Activated gamma-delta T cell treated with Interleukin-2 at 50 U/mL for 16 hours (primary cell): ENCODE data around the gene WDR75.
"Not testable (repeated sequence)": the region's sequence is repeated elsewhere in the genome, so short reads cannot be mapped to it uniquely, and the experiment has no call there.

Source experiments
- DNase-seq: peaks from one replicate; pipeline ENCODE4 v3.0.0-alpha.2; 2020

Gene WDR75

DNA sequence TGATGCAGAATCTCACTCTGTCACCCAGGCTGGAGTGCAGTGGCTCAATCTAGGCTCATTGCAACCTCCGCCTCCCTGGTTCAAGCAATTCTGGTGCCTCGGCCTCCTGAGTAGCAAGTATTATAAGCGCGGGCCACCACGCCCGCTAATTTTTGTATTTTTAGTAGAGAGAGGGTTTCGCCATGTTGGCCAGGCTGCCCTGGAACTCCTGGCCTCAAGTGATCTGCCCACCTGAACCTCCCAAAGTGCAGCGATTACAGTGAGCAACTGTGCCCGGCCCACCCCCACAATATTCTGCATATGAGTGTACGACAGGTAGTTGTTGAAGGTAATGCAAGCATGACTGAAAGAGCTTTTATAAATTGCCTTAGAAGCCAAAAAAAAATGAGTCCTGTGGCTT lies 1.2 kb downstream of the WDR75 start:
- DNase-seq, result no peak

DNA sequence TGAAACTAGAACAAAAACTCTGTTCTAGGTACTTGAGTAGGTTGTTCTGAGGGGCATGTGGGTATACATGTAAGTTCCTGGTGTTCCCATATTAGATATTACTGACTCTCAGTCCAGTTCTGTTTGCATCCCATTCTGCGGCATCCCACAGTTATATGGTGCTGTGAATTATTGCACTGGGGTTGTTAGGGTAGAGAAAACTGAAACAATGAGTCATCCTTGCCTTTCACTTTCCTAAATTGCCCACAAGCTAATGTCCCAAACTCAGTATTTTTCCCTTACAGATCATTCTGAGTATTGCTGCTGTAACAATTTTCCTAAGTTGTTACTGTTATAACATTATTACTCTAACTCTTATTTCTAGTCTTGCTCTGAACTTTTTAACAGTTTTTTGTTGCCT lies 3.0 kb downstream of the WDR75 start:
- DNase-seq, result no peak

DNA sequence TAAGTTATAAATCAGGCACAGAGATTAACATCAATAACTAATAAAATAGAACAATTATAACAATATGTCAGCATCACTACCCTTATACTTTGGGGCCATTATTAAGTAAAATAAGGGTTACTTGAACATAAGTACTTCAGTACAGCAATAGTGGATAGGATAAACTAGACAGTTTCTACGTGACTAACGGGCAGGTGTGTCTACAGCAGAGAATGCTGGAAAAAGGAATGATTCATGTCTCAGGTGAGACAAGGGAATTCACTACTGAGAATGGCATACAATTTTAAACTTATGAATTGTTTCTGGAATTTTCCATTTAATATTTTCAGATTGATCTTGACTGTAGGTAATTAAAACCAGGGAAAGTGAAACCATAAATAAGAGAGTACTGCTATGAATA lies 5.5 kb downstream of the WDR75 start:
- no peak for DNase-seq

DNA sequence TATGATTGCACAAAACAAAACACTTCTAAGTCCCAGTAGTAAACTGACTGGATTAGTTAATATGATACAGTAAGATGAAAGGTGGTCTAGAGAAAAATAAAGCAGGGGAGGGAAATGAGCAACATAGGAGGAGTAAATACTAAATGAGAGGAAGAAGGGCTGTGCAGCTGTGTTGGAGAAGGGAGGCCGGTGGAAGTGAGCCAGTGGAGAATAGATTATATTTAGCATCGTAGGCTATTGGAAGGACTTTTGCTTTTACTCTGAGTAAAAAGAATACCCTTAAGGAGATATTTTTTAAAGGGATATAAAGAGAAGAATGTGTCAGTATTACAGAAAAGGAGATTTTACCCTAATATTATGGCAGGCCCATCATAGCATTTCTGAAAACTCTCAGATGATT lies 12.7 kb downstream of the WDR75 start:
- DNase-seq, result no peak

DNA sequence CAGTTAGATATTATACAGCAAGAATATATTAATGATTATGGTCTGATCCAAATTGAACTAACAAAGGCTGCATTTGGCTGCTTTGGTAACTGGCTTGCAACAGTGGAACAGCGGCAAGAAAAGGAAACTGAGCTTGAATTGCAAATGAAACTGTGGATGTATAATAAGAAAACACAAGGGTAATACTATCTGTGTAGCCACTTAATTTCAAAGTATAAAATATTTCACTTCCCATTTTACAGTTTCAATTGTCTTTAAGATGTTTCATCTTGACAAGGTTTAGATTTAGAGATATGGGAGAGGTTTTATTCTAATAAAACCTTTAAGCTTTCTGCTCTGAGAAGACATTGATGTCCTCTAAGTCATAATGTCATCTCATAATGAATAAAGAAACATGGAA lies 23.8 kb downstream of the WDR75 start:
- no peak for DNase-seq

DNA sequence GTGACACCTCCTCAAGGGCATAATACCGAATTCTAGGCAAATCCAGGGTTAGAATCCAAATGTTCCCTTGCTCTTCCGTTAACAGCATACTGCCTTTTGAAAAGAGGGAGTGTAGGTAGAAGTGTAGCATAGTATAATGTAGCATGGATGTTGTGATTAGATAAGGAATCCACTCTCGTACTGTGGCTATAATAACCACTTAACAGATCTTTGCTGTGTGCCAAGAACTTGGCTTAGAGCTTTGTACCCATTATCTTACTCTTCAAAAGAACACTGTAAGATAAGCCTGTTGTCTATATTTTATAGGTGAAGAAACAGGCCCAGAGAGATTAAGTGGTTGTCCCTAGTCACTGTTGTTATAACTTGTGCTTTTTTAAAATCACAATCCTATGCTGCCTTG lies 24.2 kb downstream of the WDR75 start:
- DNase-seq, result no peak

DNA sequence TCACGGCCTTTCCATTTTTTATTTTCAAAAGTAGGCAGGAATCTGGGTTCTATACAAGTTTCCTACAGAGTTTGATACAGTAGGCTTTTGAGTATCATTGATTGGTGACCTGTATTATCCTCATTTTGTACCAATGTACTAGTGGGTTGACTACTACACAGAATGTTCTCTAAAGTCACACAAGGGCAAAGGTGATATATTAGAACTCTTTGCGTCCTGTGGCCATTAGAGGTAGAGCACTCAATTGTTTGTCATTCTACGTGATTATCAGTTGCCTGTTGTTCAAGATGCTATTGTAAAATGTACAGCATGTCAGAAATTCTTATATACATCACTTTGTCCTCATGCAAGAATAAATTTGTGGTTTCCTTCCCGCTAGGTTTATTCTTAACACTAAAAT lies 24.8 kb downstream of the WDR75 start:
- DNase-seq, result no peak

DNA sequence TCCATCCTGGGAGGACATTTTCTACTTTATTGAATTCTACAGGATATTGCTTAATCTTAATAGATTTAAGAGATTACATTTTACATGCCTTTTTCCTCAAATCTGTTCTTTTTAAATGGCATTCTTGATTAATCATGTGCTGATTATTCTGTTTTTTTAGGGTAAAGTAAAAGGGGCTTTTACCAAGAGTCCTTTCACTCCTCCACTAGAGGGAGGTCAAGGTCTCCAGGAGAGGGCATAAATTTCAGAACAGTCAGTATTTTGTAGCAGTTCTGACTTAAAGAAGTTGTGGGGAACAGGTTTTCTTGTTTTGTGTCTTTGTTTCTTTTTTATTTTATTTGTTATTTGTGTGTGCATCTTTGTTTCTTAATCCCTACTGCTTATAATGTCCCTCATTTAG lies 25.4 kb downstream of the WDR75 start:
- DNase-seq, result no peak

DNA sequence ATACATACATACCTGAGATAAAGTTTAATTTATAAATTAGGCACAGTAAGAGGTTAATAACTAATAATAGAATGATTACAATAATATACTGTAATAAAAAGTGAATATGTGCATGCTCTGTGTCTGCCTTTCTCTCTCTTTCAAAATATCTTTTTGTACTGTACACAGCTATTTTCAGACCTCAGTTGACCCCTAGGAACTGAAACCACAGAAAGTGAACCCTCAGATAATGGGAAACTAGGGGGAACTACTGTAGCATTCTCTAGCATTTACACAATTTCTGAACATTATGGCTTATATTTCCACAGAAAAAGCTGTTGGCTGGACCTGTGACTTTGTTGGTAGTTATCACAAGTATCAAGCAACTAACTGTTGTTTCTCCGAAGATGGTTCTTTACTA lies 25.9 kb downstream of the WDR75 start:
- DNase-seq, result no peak

DNA sequence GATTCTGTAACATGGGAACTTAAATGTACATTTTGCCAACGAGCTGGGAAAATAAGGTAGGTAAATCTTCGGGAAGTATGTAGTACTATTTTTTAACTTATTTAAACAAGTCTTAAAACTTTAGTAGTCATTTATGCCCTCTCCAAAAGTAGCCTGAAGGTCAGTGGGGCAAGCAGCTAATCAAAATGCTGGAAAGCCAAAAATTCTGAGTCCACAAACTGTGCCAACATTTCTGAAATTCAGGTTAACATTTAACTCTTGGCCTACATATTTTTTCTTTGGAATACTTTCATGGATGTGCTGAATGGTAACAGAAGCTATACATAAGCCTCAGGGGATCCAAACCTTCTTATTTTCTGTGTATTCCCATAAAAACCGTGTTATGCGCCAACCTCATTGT lies 26.3 kb downstream of the WDR75 start:
- no peak for DNase-seq

DNA sequence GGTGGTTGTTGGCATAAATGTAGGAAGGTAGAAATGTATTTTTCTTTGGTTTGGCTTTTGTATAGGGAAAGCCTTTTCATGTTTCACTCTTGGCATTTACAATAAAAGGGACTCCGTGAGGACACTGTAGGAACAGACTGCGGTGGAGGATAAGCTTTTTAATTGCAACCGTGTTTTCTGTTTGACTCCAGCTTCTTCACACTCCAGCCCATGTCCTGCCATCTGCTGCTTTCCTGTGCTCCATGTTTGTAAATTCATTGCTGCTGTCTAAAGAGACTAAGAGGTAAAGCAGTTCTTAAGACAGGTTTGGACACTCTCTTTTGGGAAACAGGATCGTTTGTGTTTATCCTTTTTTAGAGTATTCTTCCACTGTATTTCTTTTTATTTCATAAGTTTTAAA lies 33.3 kb downstream of the WDR75 start:
- no peak for DNase-seq

DNA sequence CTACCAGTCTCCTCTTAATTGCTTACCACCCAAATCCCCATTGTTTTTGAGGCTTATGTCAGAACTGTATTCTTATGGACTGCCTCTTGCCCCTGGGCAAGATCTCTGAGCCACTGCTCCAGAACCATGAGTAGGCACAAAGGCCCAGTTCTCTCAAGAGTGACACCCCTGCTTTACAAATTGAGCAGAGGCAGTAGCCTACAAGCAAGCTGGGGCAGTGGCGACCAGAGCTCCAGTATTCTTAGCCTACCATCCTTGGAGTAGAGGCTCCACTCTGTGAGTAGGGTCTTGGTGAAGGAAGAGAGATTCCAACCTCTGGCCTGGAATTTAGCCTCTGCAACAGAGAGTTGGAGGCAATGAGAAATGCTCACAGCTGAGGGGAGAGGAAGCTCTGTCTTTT lies 36.5 kb downstream of the WDR75 start:
- no peak for DNase-seq

DNA sequence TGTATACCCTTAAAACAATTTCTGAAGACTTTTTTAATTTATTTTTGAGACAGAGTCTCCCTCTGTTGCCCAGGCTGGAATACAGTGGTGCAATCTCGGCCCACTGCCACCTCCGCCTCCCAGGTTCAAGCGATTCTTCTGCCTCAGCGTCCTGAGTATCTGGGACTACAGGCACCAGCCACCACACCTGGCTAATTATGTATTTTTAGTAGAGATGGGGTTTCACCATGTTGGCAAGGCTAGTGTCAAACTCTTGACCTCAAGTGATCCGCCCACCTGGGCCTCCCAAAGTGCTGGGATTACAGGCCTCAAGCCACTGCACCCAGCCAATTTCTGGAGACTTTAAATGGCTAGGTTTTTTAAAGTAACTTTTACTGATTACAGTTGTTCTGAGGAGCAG lies 37.0 kb downstream of the WDR75 start:
- DNase-seq, result not testable (repeated sequence)

DNA sequence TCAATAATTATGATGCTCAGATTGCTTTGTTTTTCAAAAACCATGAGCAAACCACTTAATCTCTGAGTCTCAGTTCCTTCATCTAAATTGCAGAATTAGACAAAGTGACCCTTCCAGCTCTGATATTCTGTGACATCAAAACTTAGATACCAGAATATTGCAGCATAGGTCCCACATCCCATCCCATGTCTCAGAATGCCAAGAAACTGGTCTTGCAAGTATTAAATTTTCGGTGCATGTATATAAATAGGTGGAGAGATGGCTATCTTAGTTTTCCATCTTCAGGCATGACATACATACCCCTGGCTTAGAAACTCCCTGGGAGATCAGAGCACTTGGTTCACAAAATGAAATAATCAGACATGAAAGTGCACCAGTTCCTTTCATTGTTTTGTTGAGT lies 39.8 kb downstream of the WDR75 start:
- DNase-seq, result no peak

DNA sequence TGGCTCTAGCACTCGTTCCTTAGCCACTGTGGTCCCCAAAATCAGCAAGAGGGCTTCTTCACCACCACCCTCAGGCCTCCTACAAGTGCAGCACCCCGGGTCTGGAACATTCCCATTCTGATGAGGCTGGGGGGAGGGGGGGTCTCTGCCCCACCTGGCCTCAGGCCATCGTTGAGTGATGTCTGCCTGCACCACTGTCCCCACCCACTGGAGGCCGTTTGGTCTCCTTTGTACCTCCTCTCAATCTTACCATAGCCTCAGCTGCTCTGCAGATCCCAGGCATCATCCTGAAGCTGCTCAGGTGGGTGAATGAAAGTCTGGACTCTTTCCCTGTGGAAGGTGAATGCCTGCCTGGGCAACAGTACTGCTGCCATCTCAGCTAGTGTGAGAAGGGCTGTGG lies 42.3 kb downstream of the WDR75 start:
- no peak for DNase-seq

DNA sequence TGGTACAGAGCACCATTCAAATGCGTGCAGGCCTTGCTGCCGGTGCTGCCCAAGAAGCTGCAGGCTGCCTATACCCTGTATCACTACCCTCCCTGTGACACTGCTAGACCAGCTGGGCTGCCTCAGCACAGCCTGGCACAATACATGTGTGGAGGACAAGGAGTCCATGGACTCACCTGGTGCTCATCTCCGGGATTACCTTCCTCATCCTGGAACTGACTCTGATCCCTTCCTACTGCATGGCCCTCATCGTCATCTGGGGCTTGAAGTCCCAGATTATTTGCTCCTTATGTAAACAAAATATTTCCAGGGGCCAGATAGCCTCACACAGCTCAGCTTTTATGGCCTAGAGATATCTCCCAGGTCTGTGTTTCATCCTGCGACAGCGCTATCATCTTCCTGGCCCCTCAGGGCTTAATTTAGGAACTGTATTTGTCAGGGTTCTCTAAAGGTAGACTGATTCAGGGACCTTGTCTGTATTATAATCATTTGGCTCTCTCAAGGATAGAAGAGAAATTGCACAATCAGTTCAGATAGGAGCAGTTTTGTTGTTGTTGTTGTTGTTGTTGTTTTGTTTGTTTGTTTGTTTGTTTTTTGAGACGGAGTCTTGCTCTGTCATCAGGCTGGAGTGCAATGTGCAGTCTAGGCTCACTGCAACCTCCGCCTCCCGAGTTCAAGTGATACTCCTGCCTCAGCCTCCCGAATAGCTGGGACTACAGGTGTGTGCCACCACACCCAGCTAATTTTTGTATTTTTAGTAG lies 42.9 kb downstream of the WDR75 start:
- DNase-seq, result no peak

DNA sequence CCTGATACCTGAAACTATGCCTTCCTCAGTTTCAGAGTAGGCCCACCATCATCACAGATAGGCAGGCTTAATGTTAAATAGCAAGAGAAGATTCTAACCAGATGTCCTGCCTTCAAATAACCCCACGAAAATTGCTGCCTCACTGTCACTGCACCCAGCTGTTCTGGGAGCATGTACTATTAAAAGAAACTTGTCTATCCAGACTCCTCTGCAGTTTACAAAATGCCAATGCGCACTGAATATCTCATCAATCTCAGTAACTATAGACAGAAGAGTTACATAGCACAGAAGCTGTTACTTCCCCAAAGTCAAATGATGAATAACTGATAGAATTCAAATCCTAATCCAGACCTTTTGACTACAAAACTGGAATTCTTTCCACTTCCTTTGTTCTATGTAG lies 43.9 kb downstream of the WDR75 start:
- no peak for DNase-seq

DNA sequence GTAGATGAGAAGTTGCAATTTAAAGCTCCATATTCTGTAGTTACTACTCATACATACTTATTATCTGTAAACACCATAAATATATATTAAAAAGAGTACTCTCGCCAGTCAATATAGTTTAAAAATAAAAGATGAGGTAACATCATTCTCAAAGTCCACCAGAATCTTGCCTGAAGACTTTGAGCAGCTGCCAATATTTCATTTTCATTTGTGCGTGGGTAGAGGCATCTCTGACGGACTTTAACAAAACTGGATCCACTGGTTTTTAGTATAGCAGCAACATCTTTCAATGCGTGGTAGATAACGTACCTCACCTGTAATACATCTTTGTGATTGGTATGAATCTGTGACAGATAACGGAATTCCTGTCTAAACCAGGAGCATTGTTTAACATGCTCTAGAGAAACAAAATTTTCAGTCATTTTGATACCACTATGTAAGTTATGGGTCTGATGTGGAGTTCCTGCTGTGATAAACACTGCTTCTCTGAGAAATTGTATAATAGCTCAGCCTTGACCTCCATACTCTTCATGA lies 45.0 kb downstream of the WDR75 start:
- no peak for DNase-seq

DNA sequence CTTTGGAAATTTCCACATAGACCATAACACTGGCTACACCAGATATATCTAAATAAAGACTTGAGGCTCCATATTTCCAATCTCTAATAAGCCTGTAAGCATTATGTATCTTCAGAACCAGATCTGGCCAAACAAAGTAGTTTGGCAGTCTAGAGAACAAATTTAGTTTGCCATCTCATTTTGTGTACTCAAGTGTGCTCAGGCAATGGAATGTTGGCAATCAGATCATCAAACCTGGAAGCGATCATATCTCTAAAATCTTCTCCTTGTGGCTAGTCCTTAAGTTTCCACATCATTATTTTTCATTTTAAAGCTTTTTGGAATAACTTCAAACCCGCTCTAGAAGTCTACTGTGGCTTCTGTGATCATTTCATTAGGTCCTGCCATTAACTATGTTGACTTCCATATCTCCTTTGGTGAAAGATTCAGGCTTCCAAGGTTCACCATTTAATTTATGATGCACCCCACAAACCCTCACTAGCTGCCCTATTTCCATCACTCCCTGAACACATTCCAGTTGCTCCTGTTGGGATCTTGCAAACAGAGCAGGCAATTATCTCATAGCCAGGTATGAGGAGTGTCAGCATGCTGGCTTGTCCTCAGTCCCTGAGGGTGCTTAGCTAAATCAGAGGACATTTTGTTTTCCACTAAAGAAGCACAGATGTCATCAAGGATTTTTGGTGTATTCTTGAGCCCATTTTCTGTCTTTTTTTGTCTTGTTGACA lies 46.2 kb downstream of the WDR75 start:
- no peak for DNase-seq

DNA sequence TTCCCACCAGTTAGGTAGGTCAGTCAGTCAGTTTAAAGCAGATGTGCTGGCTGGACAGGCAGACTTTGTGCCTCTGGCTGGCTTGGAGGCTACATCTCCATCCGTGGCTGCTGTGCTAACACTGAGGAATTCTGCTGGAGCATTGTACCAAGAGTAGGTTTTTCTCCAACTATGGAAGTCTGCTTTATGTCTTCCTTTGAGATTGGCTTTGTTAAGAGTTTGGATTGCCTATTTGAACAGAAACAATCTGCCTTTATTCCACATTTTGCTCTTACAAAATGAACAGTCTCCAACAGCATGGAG lies 46.7 kb downstream of the WDR75 start:
- DNase-seq, result no peak

DNA sequence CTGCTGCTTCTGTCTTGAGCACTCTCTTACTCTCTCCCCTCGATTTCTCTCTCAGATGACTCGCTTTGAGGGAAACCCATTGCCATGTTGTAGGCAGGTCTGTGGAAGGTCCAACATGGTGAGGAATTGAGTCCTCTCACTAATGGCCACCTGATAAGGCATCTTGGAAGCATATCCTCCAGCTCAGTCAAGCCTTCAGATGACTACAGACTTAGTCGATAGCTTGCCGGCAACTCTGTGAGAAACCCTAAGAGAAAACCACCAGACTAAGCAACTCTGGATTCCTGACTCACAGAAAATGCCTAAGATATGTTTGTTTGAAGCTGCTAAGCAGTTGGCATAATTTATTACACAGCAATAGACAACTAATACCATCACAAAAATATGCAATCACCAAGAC lies 51.2 kb downstream of the WDR75 start:
- no peak for DNase-seq

DNA sequence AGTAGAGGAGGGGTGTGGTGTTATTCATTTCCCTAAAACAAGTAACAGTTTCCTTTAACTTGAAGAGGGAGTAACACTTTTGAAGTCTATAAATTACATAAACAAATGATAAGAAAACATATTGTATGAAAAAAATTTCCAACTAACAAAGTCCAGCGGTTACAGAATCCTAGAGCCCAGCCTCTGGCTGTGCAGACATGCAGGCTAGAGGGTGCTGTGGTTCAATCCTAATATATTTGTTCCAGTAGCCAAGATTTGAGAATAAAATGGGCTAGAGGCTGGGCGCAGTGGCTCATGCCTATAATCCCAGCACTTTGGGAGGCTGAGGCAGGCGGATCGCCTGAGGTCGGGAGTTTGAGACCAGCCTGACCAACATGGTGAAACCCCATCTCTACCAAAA lies 56.9 kb downstream of the WDR75 start:
- DNase-seq, result no peak

DNA sequence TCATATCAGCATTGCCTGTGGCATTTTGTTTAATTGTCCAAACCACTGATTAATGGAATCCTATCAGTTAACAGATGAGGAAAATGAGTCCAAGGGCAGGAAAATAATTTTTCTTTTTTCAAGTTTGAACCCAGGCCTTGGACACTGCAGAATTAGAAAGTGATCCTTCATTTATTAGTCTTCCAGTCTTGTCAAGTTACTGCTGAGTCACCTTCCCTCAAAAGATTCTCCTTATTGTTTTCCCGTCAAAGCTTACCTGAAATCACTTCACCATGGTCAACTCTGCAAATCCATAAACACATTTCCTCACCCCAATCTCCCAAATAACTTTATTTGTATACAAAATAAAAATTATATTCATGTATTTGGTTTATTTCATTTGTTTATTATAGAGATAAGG lies 57.9 kb downstream of the WDR75 start:
- DNase-seq, result no peak

DNA sequence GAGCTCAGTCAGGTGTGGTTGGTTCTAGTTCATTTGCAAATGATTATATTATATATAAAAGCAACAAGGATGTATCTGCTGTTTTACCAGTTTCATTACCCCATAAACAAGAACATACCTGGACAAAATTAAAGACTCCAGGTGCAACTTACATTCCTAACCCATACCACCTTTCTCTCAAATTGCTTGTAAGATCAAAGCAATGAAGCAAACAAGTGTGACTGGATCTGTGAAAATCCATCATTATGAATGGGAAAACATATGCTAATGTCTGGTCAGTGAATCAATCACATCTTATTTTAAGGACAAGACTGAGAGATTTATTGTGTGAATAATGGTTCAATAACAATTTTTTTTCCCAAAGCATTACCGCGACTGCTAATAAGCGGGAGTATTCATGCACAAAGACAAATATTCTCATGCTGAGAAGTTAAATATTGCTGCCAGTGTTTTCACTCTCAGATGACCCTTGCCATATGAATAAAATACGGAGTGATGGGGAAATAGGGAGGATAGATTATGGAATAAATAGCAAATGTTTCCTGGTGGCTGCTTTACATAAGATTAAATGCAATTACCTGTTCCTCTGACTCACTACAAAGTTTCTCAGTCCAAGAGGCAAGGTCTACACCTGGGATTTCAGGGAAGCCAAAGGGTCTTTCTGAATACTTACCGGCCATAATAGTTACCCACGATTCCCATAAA lies 59.3 kb downstream of the WDR75 start:
- no peak for DNase-seq
